Keratinocyte (primary cell): Measurements from ENCODE around the gene CYP20A1. TPM values are rescaled to one million over a fixed set of nuclear protein-coding genes. Genes with fewer than 3 reads are reported as not detected.
A peak's percentile ranks its signal among the peaks of the same experiment; 100 is the strongest.

ENCODE experiments used
- DNase-seq: peaks from one replicate; pipeline ENCODE4 v3.0.0-alpha.2; 2011; ENCODE audit warnings: low read depth, missing footprints, low spot score
- FAIRE-seq: peaks from 2 replicates; lab custom pipeline; 2011; peaks lifted over from hg19 to GRCh38; lab: Jason Lieb, UNC
- H2AFZ ChIP-seq: 2 replicates; pipeline ENCODE4 v1.6.0; 2012; ENCODE audit warnings: low read length, control low read depth, inconsistent platforms; ENCODE audit not compliant: control insufficient read depth
- H3K27ac ChIP-seq: 2 replicates; pipeline ENCODE4 v1.5.1; 2011; ENCODE audit warnings: low read length; ENCODE audit not compliant: control insufficient read depth, insufficient read depth
- H3K27me3 ChIP-seq: 3 replicates; pipeline ENCODE4 v1.6.0; 2011; ENCODE audit warnings: low read length; ENCODE audit not compliant: control insufficient read depth, insufficient read depth; ENCODE audit errors: extremely low read depth
- H3K36me3 ChIP-seq, 2 experiments: 2 replicates in 1 of 2; 3 replicates in 1 of 2; pipeline ENCODE4 v1.5.1; 2011; ENCODE audit warnings: low read length in 2 of 2, mild to moderate bottlenecking in 1 of 2; ENCODE audit not compliant: control insufficient read depth in 2 of 2, insufficient read depth in 2 of 2; ENCODE audit errors: extremely low read depth in 1 of 2
- H3K4me1 ChIP-seq: 3 replicates; pipeline ENCODE4 v1.5.1; 2011; ENCODE audit warnings: low read length; ENCODE audit not compliant: control insufficient read depth, insufficient read depth; ENCODE audit errors: extremely low read depth
- H3K4me2 ChIP-seq: 3 replicates; pipeline ENCODE4 v1.6.0; 2011; ENCODE audit warnings: low read depth, low read length; ENCODE audit not compliant: control insufficient read depth, insufficient read depth; ENCODE audit errors: extremely low read depth
- H3K4me3 ChIP-seq, 3 experiments: fragments of 200-600 bp in 1 of 3; sonication (generic) in 1 of 3; 2 replicates in 2 of 3; 3 replicates in 1 of 3; pipeline ENCODE4 v1.5.1; 2011 to 2016; ENCODE audit warnings: low read length in 3 of 3, mild to moderate bottlenecking in 3 of 3, control low read depth in 2 of 3, inconsistent platforms in 1 of 3, low read depth in 1 of 3, mixed read lengths in 1 of 3, mixed run types in 1 of 3, moderate library complexity in 1 of 3; ENCODE audit not compliant: control insufficient read depth in 2 of 3, insufficient read depth in 2 of 3; ENCODE audit errors: extremely low read depth in 1 of 3
- H3K79me2 ChIP-seq: 2 replicates; pipeline ENCODE4 v1.6.0; 2012; ENCODE audit warnings: low read length; ENCODE audit not compliant: control insufficient read depth, insufficient read depth
- H3K9ac ChIP-seq: 3 replicates; pipeline ENCODE4 v1.6.0; 2011; ENCODE audit warnings: low read length; ENCODE audit not compliant: control insufficient read depth, insufficient read depth; ENCODE audit errors: extremely low read depth
- H3K9me1 ChIP-seq: 3 replicates; pipeline ENCODE4 v1.6.0; 2011; ENCODE audit warnings: low read length; ENCODE audit not compliant: control insufficient read depth, insufficient read depth; ENCODE audit errors: extremely low read depth
- H3K9me3 ChIP-seq: 2 replicates; pipeline ENCODE4 v1.5.1; 2012; ENCODE audit warnings: low read depth, low read length; ENCODE audit not compliant: control insufficient read depth
- H4K20me1 ChIP-seq: 3 replicates; pipeline ENCODE4 v1.6.0; 2011; ENCODE audit warnings: low read length; ENCODE audit not compliant: control insufficient read depth, insufficient read depth; ENCODE audit errors: extremely low read depth
- EZH2 ChIP-seq: IDR thresholded peaks from one replicate; pipeline ENCODE4 v1.6.1; 2012; ENCODE audit warnings: inconsistent platforms, mild to moderate bottlenecking, low read length, moderate library complexity
- dilution Hi-C: fragments of 300-500 bp; cut with MboI; formaldehyde crosslinking; loops from one replicate; pipeline ENCODE4 v1.7.0; 2020; ENCODE audit warnings: low sequenced_read_pairs; ENCODE audit not compliant: extremely low pct_ligation_motif_present
- polyA plus RNA-seq, 5 experiments: library from polyadenylated mRNA; depleted of rRNA in 3 of 5; stranded (reverse) in 3 of 5; stranded (forward) in 1 of 5; unstranded in 1 of 5; fragments of >200 nt; gene quantifications; 1 replicate in 1 of 5; 2 replicates in 3 of 5; 3 replicates in 1 of 5; pipeline versions ENCODE4 v1.2.1 to v1.2.3, GENCODE V29; 2011 to 2012; ENCODE audit warnings: missing spikeins in 2 of 5, low read depth in 1 of 5, low replicate concordance in 1 of 5
- TF ChIP-seq, protein P1 (sequence below), 3 experiments: IDR thresholded peaks in 1 of 3; conservative IDR thresholded peaks in 1 of 3; optimal IDR thresholded peaks in 1 of 3; 2 replicates in 2 of 3; 3 replicates in 1 of 3; pipeline versions ENCODE3 to v1.5.1; 2011; ENCODE audit warnings: low read length in 3 of 3, mild to moderate bottlenecking in 3 of 3, moderate library complexity in 2 of 3, control low read depth in 1 of 3, inconsistent platforms in 1 of 3; ENCODE audit not compliant: insufficient read depth in 2 of 3; ENCODE audit errors: extremely low read depth in 1 of 3

Gene CYP20A1
- polyA plus RNA-seq, 1 donor (not counting 4 experiments of a cell fraction or from before 2014, with no cell fraction given): 8.9 TPM

DNA sequence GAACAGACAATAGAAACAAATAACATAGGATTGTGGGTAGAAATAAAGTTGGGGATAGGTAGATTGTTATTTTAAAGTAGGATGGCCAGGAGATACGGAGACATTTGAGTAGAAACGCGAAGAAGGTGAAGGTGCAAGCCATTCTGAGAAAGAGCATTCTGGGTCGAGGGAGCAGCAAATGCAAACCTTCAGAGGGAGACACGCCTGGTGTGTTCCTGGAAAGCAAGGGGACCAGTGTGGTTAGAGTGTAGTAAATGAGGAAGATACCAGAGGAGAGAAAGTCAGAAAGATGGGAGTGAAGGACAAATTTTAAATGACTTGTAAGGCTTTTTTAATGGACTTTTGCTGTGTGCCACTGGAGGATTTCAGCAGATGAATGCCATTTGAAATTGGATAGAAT is 1.7 kb downstream of the CYP20A1 start:
- Histone ChIP-seq H3K27ac (no peak overlapping the region), H2AFZ (no peak overlapping the region), H3K9ac (no peak overlapping the region), H3K4me3 (peak overlapping the region in 1 of 3 experiments; percentile 97), H3K4me2 (peak overlapping the region; percentile 90), H3K9me1 (no peaks in the 10 kb centered on the region), H3K27me3 (no peaks in the 10 kb centered on the region), H3K79me2 (peaks cover 13% of the 10 kb centered on the region), H4K20me1 (no peaks in the 10 kb centered on the region), H3K36me3 (peaks cover 0 to 3% of the 10 kb centered on the region in 2 experiments), H3K9me3 (no peaks in the 10 kb centered on the region), H3K4me1 (peaks cover 11% of the 10 kb centered on the region)
- DNase-seq (no peak), FAIRE-seq (no peak)
- TF ChIP-seq, protein P1, sequence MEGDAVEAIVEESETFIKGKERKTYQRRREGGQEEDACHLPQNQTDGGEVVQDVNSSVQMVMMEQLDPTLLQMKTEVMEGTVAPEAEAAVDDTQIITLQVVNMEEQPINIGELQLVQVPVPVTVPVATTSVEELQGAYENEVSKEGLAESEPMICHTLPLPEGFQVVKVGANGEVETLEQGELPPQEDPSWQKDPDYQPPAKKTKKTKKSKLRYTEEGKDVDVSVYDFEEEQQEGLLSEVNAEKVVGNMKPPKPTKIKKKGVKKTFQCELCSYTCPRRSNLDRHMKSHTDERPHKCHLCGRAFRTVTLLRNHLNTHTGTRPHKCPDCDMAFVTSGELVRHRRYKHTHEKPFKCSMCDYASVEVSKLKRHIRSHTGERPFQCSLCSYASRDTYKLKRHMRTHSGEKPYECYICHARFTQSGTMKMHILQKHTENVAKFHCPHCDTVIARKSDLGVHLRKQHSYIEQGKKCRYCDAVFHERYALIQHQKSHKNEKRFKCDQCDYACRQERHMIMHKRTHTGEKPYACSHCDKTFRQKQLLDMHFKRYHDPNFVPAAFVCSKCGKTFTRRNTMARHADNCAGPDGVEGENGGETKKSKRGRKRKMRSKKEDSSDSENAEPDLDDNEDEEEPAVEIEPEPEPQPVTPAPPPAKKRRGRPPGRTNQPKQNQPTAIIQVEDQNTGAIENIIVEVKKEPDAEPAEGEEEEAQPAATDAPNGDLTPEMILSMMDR (optimal IDR thresholded peaks at IDR 0.05 in 1 of 3, IDR thresholded peaks at IDR 0.05 in 1 of 3, conservative IDR thresholded peaks at IDR 0.05 in 1 of 3; ENCODE audit: extremely low read depth in 1 of 3, insufficient read depth in 2 of 3, low read length in 3 of 3): no peak
- TF ChIP-seq EZH2: no peak
- dilution Hi-C loops: no loop called here

- no peak overlapping the region for H2AFZ ChIP-seq
- peaks cover 11% of the 10 kb centered on the region for H3K4me1 ChIP-seq
- no peak for FAIRE-seq
- H3K4me3 ChIP-seq: no peak overlapping the region
- H3K79me2 ChIP-seq: peaks cover 13% of the 10 kb centered on the region
- no peak overlapping the region for H3K9ac ChIP-seq
- DNase-seq: no peak
- peaks cover 0 to 3% of the 10 kb centered on the region in 2 experiments for H3K36me3 ChIP-seq
- no peak overlapping the region for H3K4me2 ChIP-seq
- TF ChIP-seq, protein P1 (optimal IDR thresholded peaks at IDR 0.05 in 1 of 3, IDR thresholded peaks at IDR 0.05 in 1 of 3, conservative IDR thresholded peaks at IDR 0.05 in 1 of 3; ENCODE audit: extremely low read depth in 1 of 3, insufficient read depth in 2 of 3, low read length in 3 of 3): no peak
- no peak for TF ChIP-seq EZH2
- H3K27ac ChIP-seq: no peak overlapping the region
- H3K9me1 ChIP-seq: no peaks in the 10 kb centered on the region
- H4K20me1 ChIP-seq: no peaks in the 10 kb centered on the region
- H3K9me3 ChIP-seq: no peaks in the 10 kb centered on the region
- dilution Hi-C loops: no loop called here
- H3K27me3 ChIP-seq: no peaks in the 10 kb centered on the region
Observed at GRCh38 chr2:203242518-203242917, 3.7 kb downstream of the CYP20A1 start.
